Epithelial cell of proximal tubule (primary cell): ENCODE measurements around the gene NELL2. TPM values are rescaled to one million over a fixed set of nuclear protein-coding genes. Genes with fewer than 3 reads are reported as not detected.

Source experiments
- DNase-seq: peaks from one replicate; pipeline ENCODE4 v3.0.0-alpha.2; 2011; ENCODE audit warnings: low read depth
- H3K4me3 ChIP-seq: 2 replicates; pipeline ENCODE4 v1.5.1; 2011; ENCODE audit warnings: low read depth, mild to moderate bottlenecking, low read length
- total RNA-seq: library from RNA; depleted of rRNA; stranded (reverse); fragments of >200 nt; gene quantifications from 2 replicates; pipeline ENCODE4 v1.2.3, GENCODE V29; 2015
- TF ChIP-seq, protein P1 (sequence below): conservative IDR thresholded peaks from 2 replicates; pipeline ENCODE4 v1.5.1; 2012; ENCODE audit warnings: low read depth, mild to moderate bottlenecking, low read length

Gene NELL2
- total RNA-seq, 1 donor from 2014 or later, result 0.46 TPM

DNA sequence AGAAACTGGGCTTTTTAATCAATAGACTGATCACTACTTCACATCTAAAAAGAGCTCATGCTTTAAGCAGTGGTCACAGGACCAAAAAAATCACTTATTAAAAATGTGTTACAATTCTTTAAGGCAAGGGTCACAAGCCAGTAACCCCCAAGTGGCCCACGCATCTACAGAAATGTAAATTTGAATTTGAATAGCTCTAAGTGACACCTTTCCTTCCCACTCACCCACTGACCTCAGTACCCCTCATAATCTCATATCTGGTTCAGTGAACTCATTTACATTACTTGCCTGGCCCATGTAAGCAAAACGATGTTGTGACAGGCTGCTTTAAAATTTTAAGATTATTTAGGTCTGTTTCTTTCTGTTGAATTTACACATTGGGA is 27.4 kb downstream of the NELL2 start:
- H3K4me3 ChIP-seq, result no peak overlapping the region
- no peak for DNase-seq
- TF ChIP-seq, protein P1, sequence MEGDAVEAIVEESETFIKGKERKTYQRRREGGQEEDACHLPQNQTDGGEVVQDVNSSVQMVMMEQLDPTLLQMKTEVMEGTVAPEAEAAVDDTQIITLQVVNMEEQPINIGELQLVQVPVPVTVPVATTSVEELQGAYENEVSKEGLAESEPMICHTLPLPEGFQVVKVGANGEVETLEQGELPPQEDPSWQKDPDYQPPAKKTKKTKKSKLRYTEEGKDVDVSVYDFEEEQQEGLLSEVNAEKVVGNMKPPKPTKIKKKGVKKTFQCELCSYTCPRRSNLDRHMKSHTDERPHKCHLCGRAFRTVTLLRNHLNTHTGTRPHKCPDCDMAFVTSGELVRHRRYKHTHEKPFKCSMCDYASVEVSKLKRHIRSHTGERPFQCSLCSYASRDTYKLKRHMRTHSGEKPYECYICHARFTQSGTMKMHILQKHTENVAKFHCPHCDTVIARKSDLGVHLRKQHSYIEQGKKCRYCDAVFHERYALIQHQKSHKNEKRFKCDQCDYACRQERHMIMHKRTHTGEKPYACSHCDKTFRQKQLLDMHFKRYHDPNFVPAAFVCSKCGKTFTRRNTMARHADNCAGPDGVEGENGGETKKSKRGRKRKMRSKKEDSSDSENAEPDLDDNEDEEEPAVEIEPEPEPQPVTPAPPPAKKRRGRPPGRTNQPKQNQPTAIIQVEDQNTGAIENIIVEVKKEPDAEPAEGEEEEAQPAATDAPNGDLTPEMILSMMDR, result no peak

DNA sequence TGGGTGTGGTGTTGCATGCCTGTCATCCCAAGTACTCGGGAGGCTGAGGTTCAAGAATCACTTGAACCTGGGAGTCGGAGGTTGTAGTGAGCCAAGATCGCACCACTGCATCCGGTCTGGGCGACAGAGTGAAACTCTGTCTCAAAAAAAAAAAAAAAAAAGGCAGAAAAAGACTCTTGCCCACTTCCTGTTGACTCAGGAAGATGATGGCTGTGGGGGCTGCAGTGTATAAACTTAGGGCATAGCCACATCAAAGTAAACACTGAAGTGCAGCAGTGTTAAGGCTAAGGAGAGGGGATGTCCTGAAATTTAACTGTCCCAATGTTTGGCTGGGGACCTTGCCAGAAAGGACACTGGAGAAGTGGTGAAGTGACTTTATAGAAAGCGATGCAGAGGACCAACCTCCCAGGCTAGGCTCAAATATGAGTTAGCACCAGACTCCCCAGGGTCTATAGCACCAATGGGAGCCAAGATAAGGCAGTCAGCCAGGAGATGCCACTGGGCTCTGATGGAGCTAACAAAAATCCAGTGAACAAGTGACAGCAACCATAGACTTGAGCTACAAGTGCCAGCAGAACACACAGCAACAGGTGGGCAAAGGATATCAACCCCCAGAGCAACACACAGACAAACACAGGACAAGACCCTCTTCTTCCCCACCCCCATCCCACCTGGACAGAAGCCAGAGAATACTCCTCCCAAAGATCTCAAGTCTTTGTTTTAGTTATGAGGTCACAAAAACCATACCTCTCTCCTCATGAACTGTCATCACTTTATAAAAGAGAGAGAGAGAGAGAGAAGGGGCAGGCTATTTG is 28.0 kb downstream of the NELL2 start:
- DNase-seq, result no peak
- H3K4me3 ChIP-seq, result no peak overlapping the region
- TF ChIP-seq, protein P1, result no peak

DNA sequence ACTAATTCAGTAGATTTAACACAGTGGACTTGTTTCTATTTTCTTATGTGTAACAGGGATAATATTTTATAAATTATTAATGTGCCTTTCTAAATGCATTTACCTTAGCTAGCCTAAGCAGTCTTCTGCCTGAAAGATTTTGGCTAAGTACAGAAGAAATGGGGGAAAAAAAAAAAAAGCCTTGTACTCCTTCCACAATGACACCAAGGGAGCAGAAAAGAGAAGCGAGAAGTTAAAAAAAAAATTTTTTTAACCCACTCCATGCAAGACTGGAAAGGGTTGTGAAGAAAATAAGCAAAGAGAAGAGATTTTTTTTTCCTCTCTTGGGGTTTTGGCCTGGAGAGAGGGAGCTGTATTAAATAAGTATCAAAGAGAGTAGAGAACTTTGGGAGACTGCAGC is 28.7 kb downstream of the NELL2 start:
- no peak for DNase-seq
- TF ChIP-seq, protein P1, result no peak
- no peak overlapping the region for H3K4me3 ChIP-seq

DNA sequence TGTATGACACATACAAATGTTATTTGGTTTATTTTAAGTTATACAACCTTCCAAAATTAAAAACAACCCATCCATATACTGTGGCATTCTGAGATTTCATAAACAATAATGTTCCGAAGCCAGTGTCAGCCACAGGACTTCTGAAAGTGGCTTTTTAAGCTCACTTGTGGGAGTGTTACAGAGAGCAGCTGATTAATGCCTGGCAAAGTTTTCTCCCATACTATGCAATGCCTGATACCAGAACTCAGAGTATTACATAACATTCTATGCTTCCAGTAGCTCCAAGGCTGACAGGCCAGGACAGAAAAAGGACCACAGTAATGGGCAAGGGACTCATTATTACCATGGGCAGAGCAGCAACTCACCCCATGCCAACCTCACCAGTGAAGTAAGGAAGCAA is 29.3 kb downstream of the NELL2 start:
- DNase-seq, result no peak
- TF ChIP-seq, protein P1, result no peak
- no peak overlapping the region for H3K4me3 ChIP-seq

DNA sequence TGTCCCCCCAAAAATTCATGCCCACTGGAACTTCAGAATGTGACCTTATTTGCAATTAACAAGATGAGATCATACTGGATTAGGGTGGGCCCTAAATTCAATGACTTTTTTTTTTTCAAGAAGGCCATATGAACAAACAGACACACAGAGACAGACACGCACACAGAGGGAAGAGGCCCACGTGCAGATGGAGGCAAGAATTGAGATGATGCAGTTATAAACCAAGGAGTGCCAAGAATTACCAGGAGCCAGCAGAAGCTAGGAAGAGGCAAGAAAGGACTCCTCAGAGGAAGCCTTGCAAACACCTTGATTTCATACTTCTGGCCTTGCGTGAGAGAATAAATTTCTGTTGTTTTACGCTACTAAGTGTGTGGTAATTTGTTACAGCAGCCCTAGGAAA is 33.4 kb downstream of the NELL2 start:
- DNase-seq, result no peak
- TF ChIP-seq, protein P1, result no peak
- H3K4me3 ChIP-seq, result no peak overlapping the region

DNA sequence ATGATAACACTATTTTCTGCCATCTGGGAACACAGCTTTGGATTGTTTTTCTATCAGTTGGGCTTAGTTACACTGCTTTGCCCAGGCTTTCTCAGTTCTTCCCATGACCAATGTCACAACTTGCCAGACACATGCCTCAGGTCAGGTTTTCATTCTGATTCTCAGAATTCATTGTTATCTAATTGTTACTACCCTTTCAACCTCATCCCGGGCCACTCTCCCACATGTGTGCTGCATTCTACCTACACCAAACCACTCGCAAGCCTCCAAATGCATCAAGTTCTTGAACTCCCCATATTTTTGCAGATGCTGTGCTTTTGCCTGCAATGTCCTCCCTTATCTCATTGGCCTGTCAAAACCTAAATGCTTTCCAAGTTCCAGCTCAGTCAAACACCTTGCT is 36.3 kb downstream of the NELL2 start:
- DNase-seq, result no peak
- H3K4me3 ChIP-seq, result no peak overlapping the region
- TF ChIP-seq, protein P1, result no peak
